ENCODE results near the gene CTSK. TPM values are rescaled to one million over a fixed set of nuclear protein-coding genes. Genes with fewer than 3 reads are reported as not detected.
"Not testable (repeated sequence)": the region's sequence is repeated elsewhere in the genome, so short reads cannot be mapped to it uniquely, and the experiment has no call there.

Gene CTSK
- total and polyA plus RNA-seq, 12 donors: 5.0 to 29.4 (median 11.2) TPM

GRCh38 chr1:150804671-150805070 is 3.4 kb downstream of the CTSK start:
- DNase-seq: no peak
- H3K9me3 ChIP-seq (replicated peaks in 1 of 3): no peaks in the 10 kb centered on the region
- H3K27ac ChIP-seq: no peak overlapping the region
- 82 to 89% (median 88%) methylated on average over 3 of the region's 3 CpGs for WGBS, 4 donors
- H3K4me1 ChIP-seq (replicated peaks in 1 of 2): peaks cover 0 to 16% of the 10 kb centered on the region in 2 donors
- intact Hi-C loops (cut with DNase I): no loop called here
- no peaks in the 10 kb centered on the region for H3K27me3 ChIP-seq
- H3K4me3 ChIP-seq: no peak overlapping the region
- H3K36me3 ChIP-seq (replicated peaks in 1 of 2): peaks cover 0 to 19% of the 10 kb centered on the region in 2 donors
- TF ChIP-seq CTCF (IDR thresholded peaks at IDR 0.05) (no peak), POLR2A (IDR thresholded peaks at IDR 0.05) (no peak)

- H3K4me1 ChIP-seq (replicated peaks in 1 of 2): no peaks in the 10 kb centered on the region
- DNase-seq: no peak
- intact Hi-C loops (cut with DNase I): no loop called here
- no peaks in the 10 kb centered on the region for H3K9me3 ChIP-seq (replicated peaks in 1 of 3)
- WGBS, 4 donors: 92 to 97% (median 95%) methylated on average over 4 to 5 of the region's 5 CpGs
- peaks cover 0 to 47% of the 10 kb centered on the region in 2 donors for H3K36me3 ChIP-seq (replicated peaks in 1 of 2)
- H3K27me3 ChIP-seq: no peaks in the 10 kb centered on the region
- TF ChIP-seq CTCF (IDR thresholded peaks at IDR 0.05) (no peak), POLR2A (IDR thresholded peaks at IDR 0.05) (no peak)
- no peak overlapping the region for H3K27ac ChIP-seq
- no peak overlapping the region for H3K4me3 ChIP-seq
Measured at GRCh38 chr1:150799089-150799488, 9.0 kb downstream of the CTSK start.

GRCh38 chr1:150798525-150798924 is 9.5 kb downstream of the CTSK start:
- Histone ChIP-seq H3K27ac (no peak overlapping the region), H3K27me3 (no peaks in the 10 kb centered on the region), H3K36me3 (replicated peaks in 1 of 2) (peaks cover 0 to 42% of the 10 kb centered on the region in 2 donors), H3K4me1 (replicated peaks in 1 of 2) (no peaks in the 10 kb centered on the region), H3K9me3 (replicated peaks in 1 of 3) (no peaks in the 10 kb centered on the region), H3K4me3 (no peak overlapping the region)
- intact Hi-C loops (cut with DNase I): no loop called here
- WGBS, 4 donors: 83 to 86% (median 85%) methylated on average over 4 of the region's 4 CpGs
- TF ChIP-seq POLR2A (IDR thresholded peaks at IDR 0.05) (no peak), CTCF (IDR thresholded peaks at IDR 0.05) (no peak)
- DNase-seq: no peak

- Histone ChIP-seq H3K27ac (no peak overlapping the region), H3K9me3 (replicated peaks in 1 of 3) (no peaks in the 10 kb centered on the region), H3K4me3 (no peak overlapping the region), H3K27me3 (no peaks in the 10 kb centered on the region), H3K4me1 (replicated peaks in 1 of 2) (no peaks in the 10 kb centered on the region), H3K36me3 (replicated peaks in 1 of 2) (peaks cover 0 to 38% of the 10 kb centered on the region in 2 donors)
- 81 to 94% (median 88%) methylated on average over 3 of the region's 3 CpGs for WGBS, 4 donors
- DNase-seq: no peak
- TF ChIP-seq CTCF (IDR thresholded peaks at IDR 0.05): no peak
- TF ChIP-seq POLR2A (IDR thresholded peaks at IDR 0.05): no peak
- intact Hi-C loops (cut with DNase I): no loop called here
Measured at GRCh38 chr1:150796374-150796773, 11.7 kb downstream of the CTSK start.

GRCh38 chr1:150793778-150794177 is 14.3 kb downstream of the CTSK start:
- WGBS, 4 donors: 90 to 98% (median 96%) methylated on average over 3 of the region's 3 CpGs
- DNase-seq: not testable (repeated sequence)

More at GRCh38 chr1:150793778-150794177, 14.3 kb downstream of the CTSK start:
- intact Hi-C loops (cut with DNase I); H3K4me3 ChIP-seq; H3K27me3 ChIP-seq; H3K9me3 ChIP-seq (replicated peaks in 1 of 3); H3K4me1 ChIP-seq (replicated peaks in 1 of 2); H3K27ac ChIP-seq: not testable (repeated sequence)
- peaks cover 0 to 25% of the 10 kb centered on the region in 2 donors for H3K36me3 ChIP-seq (replicated peaks in 1 of 2)

Data from adrenal gland (tissue), 12 donors.